Endothelial cell of umbilical vein (primary cell): ENCODE data around the gene FAM168B. TPM values are rescaled to one million over a fixed set of nuclear protein-coding genes. Genes with fewer than 3 reads are reported as not detected.
A peak's percentile ranks its signal among the peaks of the same experiment; 100 is the strongest.

ENCODE experiments used
- BruUV-seq: library from RNA; stranded (reverse); fragments of 400-500 nt; replicated peaks from 2 replicates; lab custom pipeline; 2021; lab: Mats Ljungman, UMichigan
- CTCF ChIA-PET: fragments of 300-600, 350-600 bp; sonication (Branson Sonifier 250); formaldehyde crosslinking; loops from one replicate; lab custom pipeline; 2021; ENCODE audit warnings: antibody characterized with exemption, inconsistent platforms; lab: Charles Lee
- POLR2A ChIA-PET: fragments of 300-600, 350-600 bp; sonication (Branson Sonifier 250); formaldehyde crosslinking; loops from one replicate; lab custom pipeline; 2021; ENCODE audit warnings: antibody characterized with exemption, inconsistent platforms; lab: Charles Lee
- DNase-seq: peaks from one replicate; pipeline ENCODE4 v3.0.0-alpha.2; 2011; ENCODE audit warnings: low read depth, low spot score
- FAIRE-seq: peaks from 2 replicates; lab custom pipeline; 2011; peaks lifted over from hg19 to GRCh38; lab: Jason Lieb, UNC
- H2AFZ ChIP-seq: 2 replicates; pipeline ENCODE4 v1.6.0; 2012; ENCODE audit warnings: low read depth, low read length, control low read depth, inconsistent platforms
- H3K27ac ChIP-seq: 2 replicates; pipeline ENCODE4 v1.5.1; 2011; ENCODE audit warnings: low read depth, mild to moderate bottlenecking, control low read depth, low read length, moderate library complexity; ENCODE audit not compliant: insufficient read depth
- H3K27me3 ChIP-seq, 2 experiments: 2 replicates each; pipeline versions ENCODE4 v1.6.0 to v1.6.1; 2011; ENCODE audit warnings: low read length in 2 of 2, mixed read lengths in 1 of 2; ENCODE audit not compliant: control insufficient read depth in 2 of 2, insufficient read depth in 2 of 2
- H3K36me3 ChIP-seq, 2 experiments: 2 replicates in 1 of 2; 3 replicates in 1 of 2; pipeline ENCODE4 v1.5.1; 2011; ENCODE audit warnings: low read length in 2 of 2, mild to moderate bottlenecking in 1 of 2, moderate library complexity in 1 of 2; ENCODE audit not compliant: control insufficient read depth in 2 of 2, insufficient read depth in 2 of 2; ENCODE audit errors: extremely low read depth in 1 of 2
- H3K4me1 ChIP-seq: 3 replicates; pipeline ENCODE4 v1.5.1; 2011; ENCODE audit warnings: mild to moderate bottlenecking, low read length; ENCODE audit not compliant: control insufficient read depth, insufficient read depth; ENCODE audit errors: extremely low read depth
- H3K4me2 ChIP-seq: 2 replicates; pipeline ENCODE4 v1.6.1; 2011; ENCODE audit warnings: low read length, control low read depth, mixed read lengths; ENCODE audit not compliant: insufficient read depth
- H3K4me3 ChIP-seq, 3 experiments: fragments of 200-600 bp in 1 of 3; sonication (generic), shearing (Covaris generic) in 1 of 3; replicated peaks in 1 of 3; 2 replicates each; pipeline ENCODE4 v1.5.1; 2011 to 2016; ENCODE audit warnings: control low read depth in 3 of 3, low read length in 3 of 3, mild to moderate bottlenecking in 2 of 3, inconsistent platforms in 1 of 3, low read depth in 1 of 3, moderate library complexity in 1 of 3; ENCODE audit not compliant: insufficient read depth in 1 of 3
- H3K79me2 ChIP-seq: 2 replicates; pipeline ENCODE4 v1.6.0; 2012; ENCODE audit warnings: low read length, inconsistent platforms; ENCODE audit not compliant: control insufficient read depth, insufficient read depth
- H3K9ac ChIP-seq: replicated peaks from 2 replicates; pipeline ENCODE3; 2011; ENCODE audit warnings: low read length, control low read depth; ENCODE audit not compliant: insufficient read depth; ENCODE audit errors: extremely low read depth
- H3K9me1 ChIP-seq: replicated peaks from 3 replicates; pipeline ENCODE4 v1.6.0; 2011; ENCODE audit warnings: mild to moderate bottlenecking, low read length; ENCODE audit not compliant: control insufficient read depth, insufficient read depth; ENCODE audit errors: extremely low read depth
- H3K9me3 ChIP-seq: replicated peaks from 2 replicates; pipeline ENCODE4 v1.5.1; 2012; ENCODE audit warnings: low read length, inconsistent platforms; ENCODE audit not compliant: control insufficient read depth, insufficient read depth
- H4K20me1 ChIP-seq: replicated peaks from 2 replicates; pipeline ENCODE3; 2011; ENCODE audit warnings: mild to moderate bottlenecking, low read length; ENCODE audit not compliant: control insufficient read depth, insufficient read depth; ENCODE audit errors: extremely low read depth
- EZH2 ChIP-seq: IDR thresholded peaks from 2 replicates; pipeline ENCODE4 v1.6.1; 2012; ENCODE audit warnings: borderline replicate concordance, low read depth, mild to moderate bottlenecking, moderate library complexity, low read length, inconsistent platforms; ENCODE audit not compliant: severe bottlenecking
- FOS ChIP-seq: IDR thresholded peaks from 2 replicates; pipeline ENCODE4 v1.6.1; 2011; ENCODE audit warnings: mild to moderate bottlenecking, low read length, moderate library complexity, borderline replicate concordance; ENCODE audit not compliant: insufficient read depth
- GATA2 ChIP-seq: IDR thresholded peaks from 2 replicates; pipeline ENCODE4 v1.7.0; 2011; ENCODE audit warnings: low read depth, mild to moderate bottlenecking, moderate library complexity, mixed read lengths, low read length; ENCODE audit not compliant: insufficient read length, insufficient read depth
- JUN ChIP-seq: IDR thresholded peaks from 2 replicates; pipeline ENCODE4 v1.6.1; 2011; ENCODE audit warnings: borderline replicate concordance, low read depth; ENCODE audit not compliant: insufficient read length, insufficient read depth
- MYC ChIP-seq: IDR thresholded peaks from one replicate; pipeline ENCODE4 v1.6.1; 2011; ENCODE audit warnings: mild to moderate bottlenecking, low read depth, low read length
- POLR2A ChIP-seq: IDR thresholded peaks from 2 replicates; pipeline ENCODE4 v1.6.1; 2012; ENCODE audit warnings: low read depth, mild to moderate bottlenecking, control low read depth, low read length
- POLR2AphosphoS5 ChIP-seq: IDR thresholded peaks from 2 replicates; pipeline ENCODE4 v1.6.1; 2012; ENCODE audit warnings: low read depth, mild to moderate bottlenecking, control low read depth, low read length, moderate library complexity; ENCODE audit not compliant: insufficient read depth
- dilution Hi-C: fragments of 300-500 bp; cut with MboI; formaldehyde crosslinking; loops from one replicate; pipeline ENCODE4 v1.15.0; 2019; ENCODE audit warnings: low sequenced_read_pairs; ENCODE audit not compliant: extremely low pct_ligation_motif_present
- intact Hi-C: fragments of 100-400 bp; cut with micrococcal nuclease; formaldehyde crosslinking; loops from one replicate; pipeline ENCODE4 v1.10.0; 2022
- polyA plus RNA-seq, 4 experiments: library from polyadenylated mRNA; depleted of rRNA in 3 of 4; stranded (reverse) in 3 of 4; unstranded in 1 of 4; fragments of >200 nt; gene quantifications; 2 replicates each; pipeline versions ENCODE4 v1.2.1 to v1.2.3, GENCODE V29; 2011 to 2012; ENCODE audit warnings: missing spikeins in 1 of 4
- total RNA-seq: library from RNA; stranded (reverse); gene quantifications from 2 replicates; pipeline ENCODE4 v1.2.3, GENCODE V29; 2021
- TF ChIP-seq, protein P1 (sequence below), 2 donors: IDR thresholded peaks; 1 replicate in 1 of 2; 2 replicates in 1 of 2; pipeline ENCODE4 v1.5.1; 2011; ENCODE audit warnings: low read length in 2 of 2, mild to moderate bottlenecking in 2 of 2, moderate library complexity in 2 of 2, control low read depth in 1 of 2, inconsistent platforms in 1 of 2, low read depth in 1 of 2; ENCODE audit not compliant: insufficient read depth in 1 of 2; ENCODE audit errors: extremely low read depth in 1 of 2
- TF ChIP-seq, protein P2 (sequence below): IDR thresholded peaks from 2 replicates; pipeline ENCODE4 v1.6.1; 2011; ENCODE audit not compliant: insufficient read depth, insufficient read length

Gene FAM168B
- total and polyA plus RNA-seq, 2 donors (not counting 3 experiments of a cell fraction or from before 2014, with no cell fraction given) = 109 to 183 TPM

DNA sequence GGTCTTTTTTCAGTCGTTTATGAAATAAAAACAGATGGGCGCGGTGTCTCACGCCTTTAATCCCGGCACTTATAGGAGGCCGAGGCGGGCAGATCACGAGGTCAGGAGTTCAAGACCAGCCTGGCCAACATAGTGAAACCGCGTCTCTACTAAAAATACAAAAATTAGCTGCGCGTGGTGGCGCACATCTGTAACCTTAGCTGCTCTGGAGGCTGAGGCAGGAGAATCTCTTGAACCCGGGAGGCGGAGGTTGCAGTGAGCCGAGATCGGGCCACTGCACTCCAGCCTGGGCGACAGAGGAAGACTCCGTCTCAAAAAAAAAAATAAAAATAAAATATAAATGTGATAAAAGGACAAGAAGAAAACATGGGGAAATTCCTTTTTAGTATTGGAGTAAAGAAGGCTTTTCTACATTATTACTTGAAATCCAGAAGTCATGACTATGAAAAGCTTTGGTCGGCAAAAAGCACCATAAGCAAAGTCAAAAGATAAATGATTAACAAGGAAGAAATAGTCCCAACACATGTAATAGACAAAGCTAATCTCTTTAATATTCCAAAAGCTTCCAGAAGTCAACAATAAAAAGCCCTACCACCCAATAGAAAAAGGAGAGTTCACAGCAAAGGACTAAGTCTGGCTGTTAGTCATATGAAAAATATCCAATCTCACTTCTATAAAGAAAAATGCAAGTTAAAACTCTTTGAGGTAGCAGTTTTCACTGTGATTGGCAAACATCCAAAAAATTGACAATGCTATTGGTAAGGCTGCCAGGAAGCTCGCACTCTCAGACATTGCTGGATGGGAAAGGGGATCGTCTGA, 1.4 kb upstream of the FAM168B start:
- FAIRE-seq (peak; percentile 28), DNase-seq (no peak)
- intact Hi-C loops = loop anchor here (10.0 kb wide), 1 partner anchor 750 kb away; the partner anchor contains the start of gene IMP4
- ChIA-PET POLR2A (no interaction called here), CTCF (interaction anchor here (2.1 kb wide), 1 partner anchor 9 kb away, joined by 5 read pairs; no protein-coding TSS in a partner anchor)
- H3K4me3 ChIP-seq = no peak overlapping the region
- H3K27me3 ChIP-seq = no peaks in the 10 kb centered on the region
- no peak overlapping the region for H2AFZ ChIP-seq
- H3K36me3 ChIP-seq = no peaks in the 10 kb centered on the region
- peaks cover 10% of the 10 kb centered on the region for H3K4me1 ChIP-seq
- peaks cover 3% of the 10 kb centered on the region for H4K20me1 ChIP-seq
- no peak overlapping the region for H3K9ac ChIP-seq
- no peaks in the 10 kb centered on the region for H3K9me3 ChIP-seq
- TF ChIP-seq, protein P1, sequence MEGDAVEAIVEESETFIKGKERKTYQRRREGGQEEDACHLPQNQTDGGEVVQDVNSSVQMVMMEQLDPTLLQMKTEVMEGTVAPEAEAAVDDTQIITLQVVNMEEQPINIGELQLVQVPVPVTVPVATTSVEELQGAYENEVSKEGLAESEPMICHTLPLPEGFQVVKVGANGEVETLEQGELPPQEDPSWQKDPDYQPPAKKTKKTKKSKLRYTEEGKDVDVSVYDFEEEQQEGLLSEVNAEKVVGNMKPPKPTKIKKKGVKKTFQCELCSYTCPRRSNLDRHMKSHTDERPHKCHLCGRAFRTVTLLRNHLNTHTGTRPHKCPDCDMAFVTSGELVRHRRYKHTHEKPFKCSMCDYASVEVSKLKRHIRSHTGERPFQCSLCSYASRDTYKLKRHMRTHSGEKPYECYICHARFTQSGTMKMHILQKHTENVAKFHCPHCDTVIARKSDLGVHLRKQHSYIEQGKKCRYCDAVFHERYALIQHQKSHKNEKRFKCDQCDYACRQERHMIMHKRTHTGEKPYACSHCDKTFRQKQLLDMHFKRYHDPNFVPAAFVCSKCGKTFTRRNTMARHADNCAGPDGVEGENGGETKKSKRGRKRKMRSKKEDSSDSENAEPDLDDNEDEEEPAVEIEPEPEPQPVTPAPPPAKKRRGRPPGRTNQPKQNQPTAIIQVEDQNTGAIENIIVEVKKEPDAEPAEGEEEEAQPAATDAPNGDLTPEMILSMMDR (IDR thresholded peaks at IDR 0.05; ENCODE audit: extremely low read depth in 1 of 2, insufficient read depth in 1 of 2, low read depth in 1 of 2, low read length in 2 of 2) = no peak
- TF ChIP-seq FOS = no peak
- no peak for TF ChIP-seq POLR2AphosphoS5
- no peak for TF ChIP-seq GATA2
- TF ChIP-seq EZH2 = no peak
- TF ChIP-seq, protein P2, sequence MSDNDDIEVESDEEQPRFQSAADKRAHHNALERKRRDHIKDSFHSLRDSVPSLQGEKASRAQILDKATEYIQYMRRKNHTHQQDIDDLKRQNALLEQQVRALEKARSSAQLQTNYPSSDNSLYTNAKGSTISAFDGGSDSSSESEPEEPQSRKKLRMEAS = no peak
- no peak for TF ChIP-seq POLR2A
- TF ChIP-seq MYC = no peak
- TF ChIP-seq JUN = no peak
- BruUV-seq = no TSS peak
- H3K4me2 ChIP-seq = no peak overlapping the region
- peaks cover 35% of the 10 kb centered on the region for H3K79me2 ChIP-seq
- dilution Hi-C loops = no loop called here
- no peaks in the 10 kb centered on the region for H3K9me1 ChIP-seq
- H3K27ac ChIP-seq = no peak overlapping the region
